GM18867 (cell line): Measurements from ENCODE around the gene CHCHD4.
"Not testable (repeated sequence)": the region's sequence is repeated elsewhere in the genome, so short reads cannot be mapped to it uniquely, and the experiment has no call there.

Experiments
- ATAC-seq: cut with Tn5 transposase; IDR thresholded peaks from one replicate; pipeline ENCODE4 v1.9.1; 2021; ENCODE audit warnings: mild to moderate bottlenecking, moderate library complexity; ENCODE audit not compliant: unreplicated experiment

CHCHD4 gene

GRCh38 chr3:14123308-14124222 is 1.1 kb downstream of the CHCHD4 start:
- ATAC-seq, result no peak

GRCh38 chr3:14122301-14122700 is 2.4 kb downstream of the CHCHD4 start:
- ATAC-seq, result no peak

GRCh38 chr3:14121859-14122258 is 2.8 kb downstream of the CHCHD4 start:
- ATAC-seq, result no peak

DNA sequence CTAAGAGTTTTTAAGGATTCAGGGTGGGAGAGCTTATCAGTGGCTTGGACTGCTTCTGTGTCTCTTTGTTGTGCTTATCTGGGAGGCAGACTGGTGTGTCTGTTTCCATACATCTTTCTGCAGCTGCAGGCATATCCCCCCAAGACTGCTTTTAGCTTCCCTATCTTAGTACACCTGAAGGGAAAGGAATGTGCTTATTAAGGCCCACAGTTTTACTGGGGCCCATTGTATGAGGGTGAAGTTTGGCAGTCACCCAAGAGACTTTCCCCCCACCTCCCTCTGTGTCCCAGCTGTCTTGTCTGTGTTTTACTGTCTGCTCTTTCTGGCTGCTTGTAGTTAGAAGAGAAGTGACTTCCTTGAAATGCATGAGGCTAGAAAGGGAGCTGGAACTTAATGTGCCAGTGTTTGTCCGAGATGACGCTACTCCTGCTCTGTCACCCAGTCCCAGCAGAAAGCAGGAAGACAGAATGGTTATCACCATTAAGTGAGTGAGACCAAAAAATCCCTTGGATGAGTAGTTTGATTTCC is 3.7 kb downstream of the CHCHD4 start:
- not testable (repeated sequence) for ATAC-seq

GRCh38 chr3:14120111-14120920 is 4.4 kb downstream of the CHCHD4 start:
- no peak for ATAC-seq

DNA sequence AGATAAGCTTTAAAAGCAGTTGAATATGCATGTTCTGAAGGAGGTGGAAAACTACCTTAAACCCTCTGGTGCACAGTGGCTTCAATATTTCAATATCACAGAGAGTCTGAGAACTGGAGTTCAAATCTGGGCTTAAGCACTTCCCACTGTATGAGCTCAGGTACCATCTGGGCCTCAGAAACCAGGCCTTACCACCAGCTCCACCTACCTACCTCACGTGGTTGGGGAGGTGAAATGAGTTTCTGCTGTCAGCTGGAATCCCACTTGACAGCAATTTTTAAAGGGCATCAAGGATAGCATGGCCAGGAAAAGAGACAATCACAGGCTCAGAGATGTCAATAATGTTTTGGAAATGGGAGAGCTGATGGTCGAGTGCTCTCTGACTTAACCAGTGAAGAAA is 5.0 kb downstream of the CHCHD4 start:
- ATAC-seq, result no peak

- ATAC-seq, result no peak
These were observed 6.0 kb downstream of the CHCHD4 start for GRCh38 chr3:14118400-14119381.

DNA sequence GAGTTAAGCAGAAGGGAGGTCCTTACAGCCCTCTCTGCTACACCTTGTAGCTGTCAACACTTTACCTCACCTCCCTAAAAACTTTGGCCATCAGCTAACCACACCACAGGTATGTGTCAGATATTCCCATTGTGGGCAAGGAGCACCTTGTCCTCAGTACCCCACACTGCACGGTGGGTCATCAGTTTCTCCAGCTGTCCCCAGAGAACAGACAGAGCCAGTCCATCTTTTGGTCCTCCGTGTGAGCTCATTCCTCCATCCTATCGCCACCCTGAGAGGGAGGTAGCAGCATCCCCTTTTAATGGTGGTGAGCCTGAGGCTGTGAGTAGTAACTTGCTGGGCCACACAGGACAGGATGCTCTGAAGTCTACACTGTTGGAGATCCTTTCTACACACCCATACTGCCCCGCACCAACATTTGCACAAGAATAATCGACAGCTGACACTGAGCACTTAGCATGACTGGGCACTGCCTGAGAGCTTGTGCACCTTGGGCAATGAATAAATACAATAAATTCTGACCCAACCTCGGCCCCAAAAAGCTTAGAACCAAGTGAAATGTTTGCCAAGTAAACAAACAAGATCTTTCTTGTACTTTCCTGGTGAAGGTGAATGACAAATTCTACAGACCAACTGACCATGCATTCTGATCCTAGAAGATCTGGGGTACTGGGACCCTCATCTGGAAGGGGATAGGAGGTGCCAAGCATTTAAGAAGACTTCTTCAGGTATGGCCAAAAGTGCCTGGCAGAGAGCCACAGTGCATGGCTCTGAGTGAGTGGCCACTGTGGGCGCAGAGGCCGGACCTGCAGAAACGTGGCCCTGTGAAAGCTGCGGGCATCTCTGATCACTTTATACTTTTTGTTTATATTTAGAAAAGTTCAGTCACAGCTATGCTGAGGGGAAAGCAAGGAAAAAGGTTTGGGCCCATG is 6.9 kb downstream of the CHCHD4 start:
- no peak for ATAC-seq

DNA sequence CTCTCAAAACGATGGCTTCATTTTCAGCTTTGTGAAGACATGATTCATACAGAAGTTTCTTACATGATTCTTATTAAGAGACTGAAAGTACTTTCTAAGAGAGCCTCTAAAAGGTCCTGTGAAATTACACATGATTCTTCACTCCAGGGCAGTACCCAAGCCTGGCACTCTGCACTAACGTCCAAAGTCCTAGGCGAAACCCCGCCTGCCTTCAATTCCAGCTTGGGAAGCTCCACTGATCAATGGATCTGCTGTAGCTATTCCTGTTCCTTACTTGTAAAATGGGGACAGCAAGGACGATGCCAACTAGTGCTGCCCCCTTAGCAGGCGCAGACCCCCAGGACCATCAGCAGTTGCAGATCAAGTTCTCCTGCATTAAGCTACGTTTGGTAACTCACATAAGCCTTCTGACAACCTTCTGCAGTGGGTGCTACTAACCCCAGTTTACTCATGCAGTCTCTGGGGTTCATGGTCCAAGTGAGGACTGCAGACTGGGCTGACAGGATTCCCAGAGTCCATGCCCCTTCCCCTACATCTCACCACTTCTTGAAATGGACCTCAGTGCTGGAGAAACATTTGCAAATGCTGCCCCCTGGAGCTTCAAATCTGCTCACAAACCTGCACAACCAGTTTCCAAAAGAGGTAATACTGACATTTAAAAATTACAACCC is 10.6 kb downstream of the CHCHD4 start:
- no peak for ATAC-seq

DNA sequence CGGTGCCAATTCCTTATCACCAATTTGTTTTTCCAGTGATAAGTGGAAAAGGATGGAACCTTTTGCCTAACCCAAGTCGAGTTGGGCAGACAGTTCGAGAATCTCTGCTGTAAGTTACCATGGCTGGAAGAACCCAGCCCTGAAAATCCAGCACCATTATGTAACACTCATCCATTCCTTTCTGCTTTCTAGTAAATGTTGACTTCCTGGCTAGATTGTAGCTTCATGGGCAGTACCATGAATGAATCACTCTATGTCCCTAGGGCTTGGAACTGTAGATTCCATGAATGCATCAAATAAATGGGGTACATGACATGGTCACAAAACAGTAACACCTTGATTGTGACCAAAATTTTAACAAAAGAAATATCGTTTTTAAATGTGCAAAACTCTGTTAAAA is 14.0 kb downstream of the CHCHD4 start:
- ATAC-seq, result no peak

GRCh38 chr3:14109821-14110220 is 14.8 kb downstream of the CHCHD4 start:
- ATAC-seq, result not testable (repeated sequence)

GRCh38 chr3:14097616-14098391 is 26.9 kb downstream of the CHCHD4 start:
- no peak for ATAC-seq

DNA sequence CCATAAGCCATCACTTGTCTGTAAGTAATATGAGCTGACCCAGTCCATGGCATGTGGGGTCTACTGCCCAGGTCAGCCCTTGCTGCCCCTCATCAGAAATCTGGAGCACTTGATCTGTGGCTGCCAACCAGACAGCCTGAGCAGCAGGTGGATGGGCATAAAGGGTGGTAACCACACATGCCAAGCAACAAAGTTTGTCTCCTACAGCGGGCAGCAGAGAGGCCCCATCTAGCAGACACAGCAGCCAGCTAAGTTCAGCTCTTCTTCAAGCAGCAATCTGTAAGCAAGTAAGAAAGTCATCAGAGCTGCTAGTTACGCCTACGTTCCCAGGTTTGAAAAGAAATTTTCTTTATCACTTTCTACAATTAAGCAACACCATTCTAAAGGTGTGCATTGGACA is 27.9 kb downstream of the CHCHD4 start:
- ATAC-seq, result no peak

DNA sequence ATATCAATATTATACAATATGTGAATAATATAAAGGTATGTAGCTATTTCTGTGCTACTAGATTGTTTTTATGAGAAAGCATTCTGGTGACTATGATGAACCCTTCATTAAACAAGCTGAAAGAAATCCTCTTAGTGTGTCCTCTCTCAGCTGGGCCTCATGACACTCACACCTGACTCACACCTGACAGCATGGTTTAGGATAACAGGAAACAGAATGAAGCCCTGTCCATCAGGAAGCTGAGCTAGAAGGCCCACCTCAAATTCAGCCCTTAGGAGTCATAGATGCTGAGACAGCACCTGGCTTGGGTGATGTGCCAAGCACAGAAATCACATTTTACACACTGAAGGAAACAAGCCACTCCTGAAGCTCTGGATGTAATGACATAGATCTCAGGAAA is 30.8 kb downstream of the CHCHD4 start:
- no peak for ATAC-seq

DNA sequence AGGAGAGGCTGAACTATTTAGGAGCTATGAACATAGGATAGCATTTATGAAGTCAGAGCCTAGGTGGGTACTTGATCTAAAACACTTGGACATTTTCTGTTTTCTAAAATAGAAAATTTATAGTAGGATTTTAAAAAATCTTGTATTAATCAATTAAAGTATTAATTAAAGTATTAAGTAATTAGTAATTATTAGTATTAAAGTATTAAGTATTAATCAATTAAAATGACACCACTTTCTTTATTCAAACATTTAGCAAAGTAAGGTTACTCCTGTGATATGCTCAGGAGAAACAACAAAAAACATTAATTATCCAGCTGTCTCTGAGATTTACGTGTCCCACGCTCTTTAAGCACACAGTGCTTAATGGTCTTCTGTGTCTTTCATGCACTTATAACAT is 32.2 kb downstream of the CHCHD4 start:
- ATAC-seq, result no peak

GRCh38 chr3:14091959-14092358 is 32.7 kb downstream of the CHCHD4 start:
- not testable (repeated sequence) for ATAC-seq

DNA sequence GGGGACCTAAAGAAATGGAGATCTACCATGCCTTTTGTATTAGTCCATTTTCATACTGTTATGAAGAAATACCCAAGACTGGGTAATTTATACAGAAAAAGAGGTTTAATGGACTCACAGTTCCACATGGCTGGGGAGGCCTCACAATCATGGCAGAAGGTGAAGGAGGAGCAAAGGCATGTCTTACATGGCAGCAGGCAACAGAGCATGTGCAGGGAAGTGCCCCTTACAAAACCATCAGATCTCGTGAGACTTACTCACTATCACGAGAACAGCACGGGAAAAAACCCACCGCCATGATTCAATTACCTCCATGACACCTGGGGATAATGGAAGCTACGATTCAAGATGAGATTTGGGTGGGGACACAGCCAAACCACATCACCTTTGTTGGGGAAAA is 37.2 kb downstream of the CHCHD4 start:
- not testable (repeated sequence) for ATAC-seq

DNA sequence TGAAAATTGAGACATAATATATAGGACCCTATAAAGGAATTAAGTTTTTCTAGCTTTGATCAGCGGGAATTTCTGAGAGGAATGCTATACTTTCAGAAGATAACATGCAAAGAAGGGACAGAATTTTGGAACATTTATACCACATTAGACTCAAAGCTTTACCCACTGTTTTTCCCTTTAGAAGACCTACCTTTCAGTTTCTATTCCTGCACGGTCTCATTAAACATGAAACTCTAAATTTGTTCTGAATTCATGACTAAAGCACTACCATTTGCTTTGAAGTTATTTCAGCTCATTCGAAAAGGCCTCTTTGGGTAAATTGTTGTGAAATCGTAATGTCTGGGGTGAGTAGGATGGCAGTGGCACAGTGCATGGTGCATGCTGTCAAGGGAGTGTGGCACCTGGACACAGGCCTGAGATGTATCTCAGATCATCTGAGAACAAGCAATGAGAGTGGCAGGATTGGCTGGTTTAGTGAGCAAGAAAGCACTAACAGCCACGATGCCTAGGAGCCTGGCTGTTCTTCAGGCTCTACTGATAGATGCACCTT is 42.5 kb downstream of the CHCHD4 start:
- ATAC-seq, result no peak
